Thyroid gland (tissue), 4 donors: ENCODE data around the gene PKP4.

Experiments used
- POLR2A ChIP-seq, 2 donors: fragments of 450-650 bp; IDR thresholded peaks; one replicate each; pipeline ENCODE4 v1.6.1; 2017; ENCODE audit warnings: antibody characterized with exemption in 2 of 2, mild to moderate bottlenecking in 2 of 2, moderate library complexity in 1 of 2
- TF ChIP-seq, protein P1 (sequence below), 6 experiments: fragments of 200-600 bp in 3 of 6; fragments of 450-650 bp in 3 of 6; sonication (generic) in 3 of 6; IDR thresholded peaks; one replicate each; pipeline ENCODE4 v1.5.1; 2016 to 2019; ENCODE audit warnings: antibody characterized with exemption in 6 of 6, mild to moderate bottlenecking in 2 of 6, inconsistent platforms in 1 of 6, moderate library complexity in 1 of 6

DNA sequence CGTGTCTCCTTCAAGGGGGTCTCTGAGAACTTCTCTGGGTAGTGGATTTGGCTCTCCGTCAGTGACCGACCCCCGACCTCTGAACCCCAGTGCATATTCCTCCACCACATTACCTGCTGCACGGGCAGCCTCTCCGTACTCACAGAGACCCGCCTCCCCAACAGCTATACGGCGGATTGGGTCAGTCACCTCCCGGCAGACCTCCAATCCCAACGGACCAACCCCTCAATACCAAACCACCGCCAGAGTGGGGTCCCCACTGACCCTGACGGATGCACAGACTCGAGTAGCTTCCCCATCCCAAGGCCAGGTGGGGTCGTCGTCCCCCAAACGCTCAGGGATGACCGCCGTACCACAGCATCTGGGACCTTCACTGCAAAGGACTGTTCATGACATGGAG, 168.2 kb downstream of the PKP4 start:
- TF ChIP-seq, protein P1, sequence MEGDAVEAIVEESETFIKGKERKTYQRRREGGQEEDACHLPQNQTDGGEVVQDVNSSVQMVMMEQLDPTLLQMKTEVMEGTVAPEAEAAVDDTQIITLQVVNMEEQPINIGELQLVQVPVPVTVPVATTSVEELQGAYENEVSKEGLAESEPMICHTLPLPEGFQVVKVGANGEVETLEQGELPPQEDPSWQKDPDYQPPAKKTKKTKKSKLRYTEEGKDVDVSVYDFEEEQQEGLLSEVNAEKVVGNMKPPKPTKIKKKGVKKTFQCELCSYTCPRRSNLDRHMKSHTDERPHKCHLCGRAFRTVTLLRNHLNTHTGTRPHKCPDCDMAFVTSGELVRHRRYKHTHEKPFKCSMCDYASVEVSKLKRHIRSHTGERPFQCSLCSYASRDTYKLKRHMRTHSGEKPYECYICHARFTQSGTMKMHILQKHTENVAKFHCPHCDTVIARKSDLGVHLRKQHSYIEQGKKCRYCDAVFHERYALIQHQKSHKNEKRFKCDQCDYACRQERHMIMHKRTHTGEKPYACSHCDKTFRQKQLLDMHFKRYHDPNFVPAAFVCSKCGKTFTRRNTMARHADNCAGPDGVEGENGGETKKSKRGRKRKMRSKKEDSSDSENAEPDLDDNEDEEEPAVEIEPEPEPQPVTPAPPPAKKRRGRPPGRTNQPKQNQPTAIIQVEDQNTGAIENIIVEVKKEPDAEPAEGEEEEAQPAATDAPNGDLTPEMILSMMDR (IDR thresholded peaks at IDR 0.05): no peak
- TF ChIP-seq POLR2A (IDR thresholded peaks at IDR 0.05): no peak
